GM18499 (cell line): ENCODE measurements around the gene TFB1M.
"Not testable (repeated sequence)": the region's sequence is repeated elsewhere in the genome, so short reads cannot be mapped to it uniquely, and the experiment has no call there.

Source experiments
- ATAC-seq: cut with Tn5 transposase; IDR thresholded peaks from one replicate; pipeline ENCODE4 v1.9.1; 2021; ENCODE audit warnings: moderate number of reproducible peaks; ENCODE audit not compliant: insufficient read depth, unreplicated experiment

The TFB1M gene

DNA sequence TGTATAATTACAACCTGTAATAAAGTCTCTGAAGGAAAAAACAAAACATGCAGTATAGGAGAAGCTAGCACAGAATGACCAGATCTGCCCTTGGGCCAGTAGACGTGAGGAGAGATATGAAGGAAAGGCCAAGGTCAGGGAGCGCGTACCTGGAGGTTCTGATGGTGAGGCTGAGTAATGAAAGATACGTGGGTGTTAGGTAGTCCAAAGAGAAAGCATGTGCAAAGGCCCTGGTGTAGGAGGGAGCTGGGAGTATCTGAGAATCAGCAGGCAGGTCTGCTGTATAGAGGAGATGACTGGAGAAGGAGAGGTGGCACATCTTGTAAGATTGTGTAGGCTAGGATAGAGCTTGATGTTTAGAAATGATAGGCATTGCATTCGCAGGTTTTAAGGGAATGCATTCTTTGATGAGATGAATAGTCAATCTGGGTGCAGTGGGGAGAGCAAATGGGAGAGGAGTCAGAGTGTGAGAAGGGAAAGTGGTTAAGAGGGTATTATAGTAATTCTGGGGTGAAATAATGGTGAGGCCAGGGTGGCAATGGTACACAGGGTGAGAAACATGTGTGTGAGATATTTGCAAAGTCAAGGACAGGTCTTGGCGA, 15.9 kb upstream of the TFB1M start:
- no peak for ATAC-seq

DNA sequence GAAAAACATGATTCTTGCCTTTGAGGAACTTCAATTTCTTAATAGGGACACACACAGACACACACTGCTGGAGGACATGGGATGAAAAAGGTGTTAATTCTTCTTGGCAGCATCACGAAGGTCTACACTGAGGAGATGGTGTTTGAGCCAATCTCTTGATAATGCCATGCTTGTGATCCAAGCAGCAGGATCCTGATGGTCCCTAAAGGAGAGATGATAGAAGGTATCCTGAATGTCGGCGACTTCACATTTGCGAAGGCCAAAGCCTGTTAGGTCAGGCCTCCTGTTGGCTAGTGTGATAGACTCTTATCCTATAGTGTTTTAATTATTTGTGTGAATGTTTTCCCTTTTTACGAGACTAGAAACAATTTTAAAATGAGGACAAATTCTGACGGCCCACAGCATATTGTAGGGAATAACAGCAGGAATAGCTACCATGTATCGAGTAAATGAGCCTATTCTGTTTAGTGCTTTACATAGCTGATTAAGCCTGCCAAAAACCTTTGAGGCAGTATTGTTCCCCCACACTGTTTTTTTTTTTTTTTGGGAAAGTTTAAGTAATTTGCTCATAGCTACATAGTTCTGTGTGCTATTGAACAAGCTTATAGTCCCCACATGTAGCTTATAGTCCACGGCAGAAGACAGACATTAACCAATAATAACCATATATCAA, 15.3 kb upstream of the TFB1M start:
- ATAC-seq = no peak

DNA sequence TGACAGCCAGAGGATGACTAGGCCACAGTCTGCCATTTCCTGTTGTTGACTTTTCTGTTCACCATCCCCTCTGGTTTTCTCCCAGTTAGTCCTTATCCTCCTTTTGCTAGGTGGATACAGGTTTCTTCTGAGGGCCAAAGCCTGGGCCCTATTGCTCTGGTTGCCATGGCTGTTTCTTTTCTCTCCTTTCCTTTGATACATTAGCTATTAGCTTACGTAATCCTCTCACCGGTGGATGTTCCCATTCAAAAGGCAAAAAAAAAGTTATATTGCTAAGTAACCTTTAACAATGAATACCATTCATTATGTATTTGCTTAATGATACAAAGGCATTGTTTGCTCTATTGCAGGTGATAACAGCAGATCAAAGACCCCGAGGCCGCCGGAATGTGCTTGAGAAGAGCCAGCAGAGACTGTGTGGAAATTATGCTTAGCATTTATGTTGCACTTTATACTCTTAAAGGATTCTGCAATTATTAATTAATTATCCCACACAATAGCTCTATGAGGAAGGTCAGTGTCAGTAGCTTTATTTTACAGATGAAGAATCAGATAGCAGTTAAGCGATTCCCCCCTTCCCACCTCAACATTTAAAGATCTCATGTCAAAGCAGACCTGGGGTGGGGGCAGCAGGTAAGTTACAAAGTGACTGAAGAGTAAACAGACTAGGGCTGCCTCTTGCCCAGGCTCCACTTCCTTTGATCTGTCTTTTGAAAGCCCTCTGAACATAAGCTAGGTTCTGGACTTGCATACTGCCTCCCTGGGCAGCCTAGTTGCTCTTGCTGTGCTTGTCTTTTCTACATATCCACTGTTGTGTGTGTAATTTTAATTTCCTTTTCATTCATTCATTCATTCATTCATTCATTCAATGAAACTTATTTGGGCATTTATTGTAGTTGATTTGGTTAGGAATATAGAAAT, 14.5 kb upstream of the TFB1M start:
- ATAC-seq = no peak

DNA sequence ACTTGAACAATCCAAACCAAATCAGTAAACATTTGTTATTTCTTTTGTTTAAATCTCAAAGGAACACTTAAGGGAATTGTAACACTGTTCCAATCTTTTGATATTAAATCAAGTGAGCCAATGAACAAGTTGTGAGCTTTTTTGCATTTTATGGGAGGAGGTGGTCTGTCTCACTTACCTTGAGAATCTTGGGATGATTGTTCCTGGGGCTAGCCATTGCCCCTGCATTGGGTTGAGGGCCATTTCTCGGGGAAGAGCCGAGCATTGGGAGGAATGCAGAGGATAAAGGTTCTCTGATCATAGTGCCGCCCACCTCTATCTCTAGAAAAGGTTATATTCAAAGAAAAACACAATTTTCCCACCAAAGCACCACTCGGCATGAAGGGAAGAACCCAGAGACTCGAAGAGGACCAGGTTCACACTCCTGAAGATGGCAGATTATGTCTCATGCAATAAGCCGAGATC, 13.8 kb upstream of the TFB1M start:
- ATAC-seq = no peak

DNA sequence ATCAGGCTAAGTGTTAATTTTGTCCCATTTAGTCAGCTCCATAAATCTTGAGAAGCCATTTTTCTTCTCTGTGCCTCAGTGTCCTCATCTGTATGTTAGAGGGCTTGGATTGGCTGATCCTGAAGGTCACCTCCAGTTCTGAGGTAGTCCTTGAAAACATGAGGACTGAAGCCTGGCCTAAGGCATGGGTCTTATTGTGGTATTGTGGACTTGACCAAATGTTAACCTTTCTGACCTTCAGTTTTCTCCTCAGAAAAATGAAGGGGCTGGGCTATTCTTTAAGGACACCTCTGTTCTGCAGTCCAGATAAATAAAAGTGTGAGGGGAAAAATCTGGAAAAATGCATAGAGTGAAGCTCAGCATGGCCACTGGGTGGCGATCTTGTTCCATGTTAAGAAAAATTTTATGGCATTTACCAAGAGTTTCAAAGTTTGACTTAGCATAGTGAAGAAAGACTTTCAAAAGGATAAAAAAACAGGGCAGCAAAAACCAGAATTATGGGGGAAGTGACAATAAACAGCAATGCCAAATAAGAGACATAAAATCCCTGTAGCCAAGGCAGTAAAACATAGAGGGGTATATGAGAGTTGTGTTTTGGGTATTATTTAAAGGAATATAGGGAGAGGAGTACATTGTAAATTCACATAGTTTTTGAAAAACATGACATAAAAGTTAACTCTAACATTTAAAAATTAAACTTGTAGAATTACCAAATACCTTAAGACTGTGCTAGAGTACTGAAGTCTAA, 13.2 kb upstream of the TFB1M start:
- ATAC-seq = no peak

DNA sequence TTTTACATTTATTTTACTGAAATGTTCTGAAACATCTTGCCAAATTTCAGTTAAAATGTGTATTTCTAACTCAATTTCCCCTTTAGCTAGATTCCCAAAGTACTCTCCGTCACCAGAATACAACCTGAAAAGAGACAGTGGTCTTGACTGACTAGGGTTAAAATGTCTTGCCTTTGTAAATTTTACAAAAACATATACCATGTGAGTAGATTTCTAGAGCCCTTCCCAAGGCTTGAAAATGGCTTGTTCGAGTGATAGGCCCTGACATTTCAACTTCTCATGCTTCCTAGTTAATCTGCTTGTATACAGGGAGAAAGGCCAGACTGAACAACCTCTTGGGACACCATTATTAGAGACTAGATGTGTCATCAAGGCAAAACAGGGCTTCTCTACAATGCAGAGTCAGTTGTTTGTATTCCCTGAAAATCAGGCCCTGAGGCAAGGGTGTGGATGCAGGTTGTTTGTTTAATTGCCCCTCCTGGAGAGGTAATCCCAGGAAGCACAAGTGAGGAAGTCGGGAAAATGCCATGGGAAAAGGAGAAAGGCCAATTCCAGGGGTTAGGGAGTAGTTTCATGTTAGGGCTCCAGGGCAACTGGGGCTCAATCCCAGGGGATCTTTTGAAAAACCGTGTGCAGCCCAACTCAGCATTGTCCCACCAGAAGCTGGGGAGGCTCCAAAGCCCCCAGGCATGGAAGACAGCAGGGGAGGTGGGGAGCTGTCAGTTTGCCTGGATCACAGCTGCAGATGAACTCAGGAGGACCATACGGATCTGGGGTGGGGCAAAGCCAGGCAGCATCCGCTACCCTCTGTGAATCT, 11.6 kb upstream of the TFB1M start:
- no peak for ATAC-seq

DNA sequence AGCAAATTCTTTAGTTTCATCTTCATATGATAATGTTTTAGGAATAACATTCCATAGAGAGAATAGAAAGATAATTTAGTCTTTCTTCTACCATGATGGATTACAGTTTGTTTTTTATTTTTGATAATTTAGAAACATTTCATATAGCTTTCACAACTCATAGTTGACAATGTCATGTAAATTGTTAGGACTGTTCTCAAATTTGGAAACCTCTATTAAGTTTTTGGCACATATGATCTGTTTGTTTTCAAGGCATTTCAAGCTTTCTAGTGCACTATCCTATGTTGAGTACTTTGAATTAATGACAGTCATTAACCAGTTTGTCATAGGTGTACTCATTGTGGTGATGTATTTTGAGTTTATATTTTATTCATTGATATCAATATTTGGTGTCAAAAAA, 10.7 kb upstream of the TFB1M start:
- ATAC-seq = no peak

DNA sequence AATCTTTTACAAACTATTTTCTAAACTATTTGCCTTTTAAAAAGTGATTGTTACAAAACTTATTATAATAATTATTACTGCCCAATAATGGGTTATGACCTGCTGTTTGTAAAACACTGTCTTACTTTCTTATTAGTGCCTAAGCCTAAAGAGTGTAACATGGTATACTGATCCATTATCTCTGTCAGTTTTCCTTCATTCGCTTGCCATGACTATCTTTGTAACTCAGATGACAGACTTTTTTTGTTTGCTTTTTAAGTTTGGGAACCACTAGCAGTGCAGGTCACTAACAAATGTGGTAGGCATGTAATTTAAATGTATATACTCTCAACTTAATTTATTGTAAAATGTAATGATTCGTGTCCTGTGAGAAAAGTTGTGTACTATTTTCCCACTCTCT, 9.9 kb upstream of the TFB1M start:
- ATAC-seq = no peak

DNA sequence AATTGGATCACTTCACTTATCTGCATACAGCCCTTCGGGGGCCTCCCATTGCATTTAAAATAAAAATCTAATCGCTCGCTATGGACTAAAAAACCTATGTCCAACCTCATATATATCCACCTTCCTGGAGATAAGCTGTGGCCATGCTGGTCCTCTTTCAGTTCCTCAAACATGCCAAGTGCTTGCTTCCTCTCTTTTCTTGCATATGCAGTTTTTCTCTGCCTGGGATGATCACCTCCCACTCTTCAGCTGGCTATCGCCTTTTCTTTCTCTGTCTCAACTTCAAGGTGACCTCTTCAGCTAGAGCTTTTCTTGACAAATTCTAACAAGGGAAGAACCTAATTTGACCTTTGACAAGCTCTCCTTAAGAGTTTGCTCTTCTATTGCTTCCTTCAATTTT, 5.6 kb upstream of the TFB1M start:
- ATAC-seq = no peak

DNA sequence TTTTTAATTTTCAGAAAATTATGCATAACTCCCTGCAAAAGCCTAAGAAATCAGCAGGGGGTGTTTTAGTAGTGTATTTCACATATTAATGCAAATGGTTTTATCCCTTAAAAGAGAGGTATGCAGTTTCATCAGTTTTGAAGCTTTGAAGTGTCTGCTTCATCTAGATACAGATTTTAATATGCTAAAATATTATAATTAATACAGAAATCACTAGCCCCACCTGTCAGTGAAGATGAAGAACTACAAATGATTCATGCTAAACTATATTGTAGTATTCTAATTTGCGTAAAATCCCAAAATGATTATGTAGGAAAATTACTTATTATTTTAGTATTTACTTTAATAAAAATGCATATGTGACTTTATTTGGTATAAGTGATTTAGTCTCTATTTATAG, 2.9 kb upstream of the TFB1M start:
- no peak for ATAC-seq

DNA sequence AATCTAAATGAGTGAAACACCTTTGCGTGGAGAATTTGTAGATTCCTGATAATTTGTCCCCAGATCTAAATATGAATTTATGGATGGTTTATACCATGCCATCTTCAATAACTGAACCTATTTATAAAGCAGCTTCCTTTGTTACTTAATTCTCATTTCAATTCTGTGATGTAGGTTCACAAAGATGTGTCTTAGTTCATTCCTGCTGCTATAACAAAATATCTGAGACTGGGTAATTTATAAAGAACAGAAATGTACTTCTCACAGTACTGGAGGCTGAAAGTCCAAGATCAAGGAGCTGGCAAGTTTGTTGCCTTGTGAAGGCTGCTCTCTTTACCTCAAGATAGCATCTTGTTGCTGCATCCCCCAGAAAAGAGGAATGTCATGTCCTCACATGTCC, 2.1 kb upstream of the TFB1M start:
- ATAC-seq = no peak

DNA sequence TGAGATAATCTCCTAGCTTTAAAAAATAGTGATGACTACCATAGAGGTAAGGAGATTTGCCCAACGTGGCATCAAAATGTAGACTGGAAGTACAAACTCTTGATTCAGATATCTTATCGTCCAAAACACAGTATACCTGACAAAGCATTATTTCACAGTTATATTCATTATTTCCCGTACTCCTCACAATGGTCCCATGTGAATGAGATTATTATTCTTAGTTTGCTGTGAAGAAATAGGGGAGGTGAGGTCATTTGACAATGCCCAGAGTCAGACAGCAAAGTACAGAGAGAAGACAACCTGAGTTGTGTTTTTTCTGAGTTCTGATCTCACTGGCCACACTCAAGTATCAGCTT, 1.2 kb upstream of the TFB1M start:
- no peak for ATAC-seq

DNA sequence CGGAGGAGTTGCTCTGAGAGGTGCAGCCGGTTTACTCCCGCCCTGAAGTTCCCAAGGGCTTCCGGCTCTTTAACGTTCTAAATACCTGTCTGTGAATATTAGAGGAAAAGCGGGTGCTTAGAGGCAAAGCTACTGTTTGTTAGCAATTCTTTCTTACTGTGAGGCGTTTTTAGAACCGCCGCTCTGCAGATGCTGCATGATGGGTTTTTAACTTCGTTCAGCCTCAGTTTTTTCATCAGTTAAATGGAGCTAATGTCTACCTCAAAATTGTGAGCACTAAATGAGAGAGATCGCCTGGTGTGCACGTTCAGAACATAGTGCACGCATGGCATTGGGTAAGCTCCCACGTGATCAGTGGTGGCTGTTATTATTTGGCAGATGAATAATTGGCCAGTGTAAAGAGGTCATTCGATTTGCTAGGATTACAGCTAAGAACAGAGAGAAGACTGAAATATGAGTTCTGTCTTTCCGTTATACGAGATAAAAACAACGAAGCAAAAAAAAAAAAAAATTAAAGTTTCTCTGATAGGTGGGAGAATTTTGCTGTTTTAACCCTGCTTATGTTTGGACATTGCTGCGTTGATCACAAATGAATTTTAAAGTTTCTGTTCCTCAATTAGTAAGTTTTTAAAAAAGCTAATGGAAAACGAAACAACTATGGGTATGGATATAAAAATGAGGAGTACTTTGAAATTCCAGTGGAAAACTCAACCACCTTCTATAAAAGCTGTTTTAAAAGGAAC, 660 bp upstream of the TFB1M start:
- ATAC-seq = peak; percentile 44

DNA sequence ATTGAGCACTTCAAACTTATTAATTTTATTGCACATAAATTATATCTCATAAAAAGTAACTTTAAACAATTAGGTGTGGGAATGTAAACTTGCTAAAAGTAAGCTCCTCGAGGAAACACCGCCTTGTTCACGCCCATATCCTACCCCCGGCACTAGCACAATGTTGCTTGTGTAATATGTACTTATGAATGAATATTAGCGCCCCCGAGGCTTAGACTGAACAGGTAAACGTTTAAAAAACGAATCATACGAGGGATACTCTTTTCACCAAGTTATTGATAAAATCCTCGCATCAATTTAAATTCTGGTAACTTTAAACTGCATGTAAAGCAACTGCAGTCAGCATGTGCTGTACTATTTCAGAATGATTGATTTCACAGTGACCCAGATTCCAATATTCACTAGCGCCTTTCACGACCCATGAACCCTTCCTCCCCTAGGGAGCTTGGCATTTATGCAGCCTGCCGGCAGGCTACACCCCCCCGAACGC, 637 bp downstream of the TFB1M start:
- no peak for ATAC-seq

DNA sequence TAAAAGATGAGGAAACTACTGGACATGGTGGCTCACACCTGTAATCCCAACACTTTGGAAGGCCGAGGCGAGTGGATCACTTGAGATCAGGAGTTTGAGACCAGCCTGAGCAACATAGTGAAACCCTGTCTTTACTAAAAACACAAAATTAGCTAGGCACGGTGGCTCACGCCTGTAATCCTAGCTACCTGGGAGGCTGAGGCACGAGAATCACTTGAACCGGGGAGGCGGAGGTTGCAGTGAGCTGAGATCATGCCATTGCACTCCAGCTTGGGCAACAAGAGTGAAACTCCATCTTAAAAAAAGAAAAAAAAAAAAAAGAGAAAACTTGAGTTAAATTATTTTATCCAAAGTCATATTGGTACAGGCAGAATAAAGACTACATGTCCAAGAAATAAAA, 1.3 kb downstream of the TFB1M start:
- ATAC-seq = not testable (repeated sequence)

DNA sequence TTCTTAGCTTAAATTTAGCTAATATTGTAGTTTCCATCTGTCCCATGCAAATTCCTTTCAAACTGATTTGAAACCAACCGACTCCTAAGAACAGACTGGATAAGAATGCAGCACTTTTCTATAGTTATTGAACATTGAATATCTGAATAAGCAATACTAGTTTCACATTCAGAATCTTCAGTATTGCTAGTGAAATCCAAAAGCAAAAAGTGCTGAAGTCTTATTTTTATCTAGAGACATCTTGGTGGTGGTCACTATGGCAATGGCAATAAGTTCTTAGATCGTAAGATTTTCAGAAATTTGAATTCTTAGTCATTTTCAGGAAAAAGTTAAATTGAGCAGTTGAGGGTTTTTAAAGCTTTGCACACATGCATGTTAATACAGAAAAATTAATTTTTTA, 2.7 kb downstream of the TFB1M start:
- no peak for ATAC-seq

DNA sequence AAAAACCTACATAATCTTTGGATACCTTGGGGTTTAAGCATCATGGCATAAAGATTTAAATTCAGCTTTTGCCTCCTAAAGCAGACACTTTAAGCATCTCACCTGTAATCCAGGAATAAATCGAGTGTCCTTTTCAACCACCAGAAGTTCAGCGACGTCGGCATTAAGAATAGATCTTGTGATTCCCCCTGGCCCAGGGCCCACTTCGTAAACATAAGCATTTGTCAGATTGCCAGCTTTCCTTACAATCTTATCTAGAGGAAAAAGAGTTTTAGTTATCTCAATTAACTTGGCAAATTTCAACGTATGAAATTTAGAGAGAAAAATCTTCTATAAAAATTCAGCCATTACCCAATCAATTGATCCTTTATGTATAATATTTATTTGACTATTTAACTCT, 3.2 kb downstream of the TFB1M start:
- no peak for ATAC-seq

DNA sequence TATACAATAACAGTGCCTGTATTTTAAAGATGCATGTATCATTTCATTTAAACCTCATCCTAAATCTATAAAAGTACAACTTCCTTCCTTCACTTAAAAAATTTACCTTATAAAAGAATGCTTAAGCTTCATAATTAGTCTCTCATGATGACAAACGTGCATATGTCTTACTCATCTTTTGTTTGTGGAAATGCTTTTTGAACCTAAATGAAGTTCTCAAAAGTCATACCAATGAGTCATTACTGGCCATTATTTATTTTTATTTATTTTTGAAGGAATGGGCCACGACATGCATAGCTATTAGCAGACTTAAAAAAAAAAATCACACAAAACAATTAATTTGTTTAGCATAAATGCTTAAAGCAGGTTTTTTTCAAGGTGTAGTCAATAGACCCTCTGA, 3.7 kb downstream of the TFB1M start:
- no peak for ATAC-seq

DNA sequence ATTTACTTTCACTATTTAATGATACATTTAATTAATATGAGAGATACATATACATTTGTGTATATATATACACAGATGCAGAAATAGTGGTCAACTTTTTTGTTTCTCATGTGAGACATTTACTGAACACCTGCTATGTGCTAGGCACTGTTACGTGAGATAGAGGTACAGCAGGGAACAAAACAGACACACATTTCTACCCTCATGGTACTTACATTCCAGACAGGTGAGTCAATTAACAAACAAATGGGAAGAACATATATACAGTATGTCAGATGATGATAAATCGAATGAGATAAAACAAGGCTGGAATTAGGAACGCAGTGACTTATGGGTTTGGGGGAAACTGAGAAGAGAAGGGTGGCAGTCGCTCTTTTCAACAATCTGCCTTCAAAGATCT, 5.1 kb downstream of the TFB1M start:
- ATAC-seq = no peak
